Measurements from ENCODE around the gene FSTL4. TPM values are rescaled to one million over a fixed set of nuclear protein-coding genes. Genes with fewer than 3 reads are reported as not detected.

Gene FSTL4
- total and polyA plus RNA-seq, 2 of the 13 experiments (the other 11 are each of a cell fraction or from before 2014, with no cell fraction given): 2.1 to 3.0 TPM

- TF ChIP-seq MEF2D (CRISPR knock-in tag; IDR thresholded peaks at IDR 0.05) (no peak), MTA3 (CRISPR knock-in tag; IDR thresholded peaks at IDR 0.05) (no peak), ZNF773 (CRISPR knock-in tag; IDR thresholded peaks at IDR 0.05; ENCODE audit: borderline replicate concordance) (no peak), ZMAT5 (CRISPR knock-in tag; IDR thresholded peaks at IDR 0.05; ENCODE audit: borderline replicate concordance, low read depth) (no peak), ZBTB42 (CRISPR knock-in tag; IDR thresholded peaks at IDR 0.05) (no peak), ARID4A (CRISPR knock-in tag; IDR thresholded peaks at IDR 0.05; ENCODE audit: borderline replicate concordance) (no peak), ZNF703 (CRISPR knock-in tag; IDR thresholded peaks at IDR 0.05; ENCODE audit: borderline replicate concordance) (no peak), DMAP1 (CRISPR knock-in tag; IDR thresholded peaks at IDR 0.05) (no peak), ZFX (CRISPR knock-in tag; IDR thresholded peaks at IDR 0.05; ENCODE audit: low read depth) (peak; percentile 19; the same call in 1 of the 2 replicates), ZNF709 (CRISPR knock-in tag; IDR thresholded peaks at IDR 0.05) (0 out of 2 replicates have a peak, but pooled peaks have one; percentile 15)
- TF ChIP-seq, protein P1, sequence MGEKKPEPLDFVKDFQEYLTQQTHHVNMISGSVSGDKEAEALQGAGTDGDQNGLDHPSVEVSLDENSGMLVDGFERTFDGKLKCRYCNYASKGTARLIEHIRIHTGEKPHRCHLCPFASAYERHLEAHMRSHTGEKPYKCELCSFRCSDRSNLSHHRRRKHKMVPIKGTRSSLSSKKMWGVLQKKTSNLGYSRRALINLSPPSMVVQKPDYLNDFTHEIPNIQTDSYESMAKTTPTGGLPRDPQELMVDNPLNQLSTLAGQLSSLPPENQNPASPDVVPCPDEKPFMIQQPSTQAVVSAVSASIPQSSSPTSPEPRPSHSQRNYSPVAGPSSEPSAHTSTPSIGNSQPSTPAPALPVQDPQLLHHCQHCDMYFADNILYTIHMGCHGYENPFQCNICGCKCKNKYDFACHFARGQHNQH (CRISPR knock-in tag; IDR thresholded peaks at IDR 0.05): no peak
- TF ChIP-seq, protein P2, sequence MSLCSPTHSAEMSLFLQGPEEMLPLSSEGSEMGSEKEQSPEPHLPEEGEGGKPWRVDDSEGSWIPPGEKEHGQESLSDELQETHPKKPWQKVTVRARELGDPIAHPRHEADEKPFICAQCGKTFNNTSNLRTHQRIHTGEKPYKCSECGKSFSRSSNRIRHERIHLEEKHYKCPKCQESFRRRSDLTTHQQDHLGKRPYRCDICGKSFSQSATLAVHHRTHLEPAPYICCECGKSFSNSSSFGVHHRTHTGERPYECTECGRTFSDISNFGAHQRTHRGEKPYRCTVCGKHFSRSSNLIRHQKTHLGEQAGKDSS (CRISPR knock-in tag; IDR thresholded peaks at IDR 0.05; ENCODE audit: borderline replicate concordance, low read depth): no peak
Observed at GRCh38 chr5:133252133-133252480, 360.2 kb downstream of the FSTL4 start (continued).

Data from HepG2 (cell line).